ENCODE results near the gene SGK2.

- TF ChIP-seq CTCF (IDR thresholded peaks at IDR 0.05; ENCODE audit: insufficient read depth, low read length): no peak
- TF ChIP-seq POLR2AphosphoS5 (IDR thresholded peaks at IDR 0.05; ENCODE audit: low read depth): no peak
- TF ChIP-seq REST (IDR thresholded peaks at IDR 0.05; ENCODE audit: insufficient replicate concordance, low read depth): no peak
- no peak for TF ChIP-seq SPI1 (IDR thresholded peaks at IDR 0.05; ENCODE audit: borderline replicate concordance, low read depth)
- no peak for TF ChIP-seq GABPA (IDR thresholded peaks at IDR 0.05; ENCODE audit: low read depth)
Measured at GRCh38 chr20:43569282-43569681, 10.5 kb downstream of the SGK2 start.
